HG02678 (cell line): ENCODE measurements around the gene HOXD10.

Experiments used
- ATAC-seq: cut with Tn5 transposase; IDR thresholded peaks from one replicate; pipeline ENCODE4 v1.9.1; 2021; ENCODE audit warnings: mild to moderate bottlenecking, moderate library complexity; ENCODE audit not compliant: unreplicated experiment

HOXD10 gene

DNA sequence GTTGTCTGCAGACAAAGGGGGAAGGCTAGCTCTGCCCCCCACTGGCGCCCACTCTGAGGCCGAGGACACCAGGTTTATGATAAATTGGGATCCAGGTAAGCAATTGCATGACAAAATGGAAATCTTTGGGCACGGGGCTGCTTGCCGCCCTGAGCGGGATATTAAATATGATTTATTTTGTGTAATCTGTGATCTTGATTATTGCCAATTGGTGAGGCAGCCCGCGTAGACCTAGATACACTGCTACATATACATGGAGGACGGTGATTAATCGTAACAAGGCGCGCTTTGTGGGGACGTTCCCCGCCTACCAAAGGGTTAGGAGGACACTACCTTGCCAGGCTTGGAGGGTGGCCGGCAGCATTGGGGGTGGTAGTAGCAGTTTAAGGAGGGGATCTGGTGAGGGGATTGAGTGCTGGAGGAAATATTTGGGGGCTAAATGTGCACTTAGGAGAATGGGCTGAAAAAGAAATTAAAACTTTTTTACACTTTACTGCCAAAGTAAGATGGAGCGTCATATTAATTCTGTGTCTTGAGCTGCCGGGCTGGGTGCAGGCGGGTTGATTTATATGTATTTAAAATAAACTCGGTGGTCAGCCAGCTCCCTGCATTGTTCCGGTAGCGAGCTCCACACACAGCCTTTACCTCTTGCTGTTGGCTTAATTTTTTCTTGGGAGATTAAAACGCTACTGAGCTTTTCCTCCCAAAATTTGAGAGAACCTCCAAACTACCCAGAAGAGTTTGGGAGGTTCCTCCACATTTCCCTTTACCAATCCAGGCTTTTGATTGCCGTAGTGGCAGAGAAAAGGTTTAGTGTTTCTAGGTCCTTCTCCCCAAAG, 44.6 kb downstream of the HOXD10 start:
- ATAC-seq: no peak

- no peak for ATAC-seq
Observed at GRCh38 chr2:176161825-176162626, 45.4 kb downstream of the HOXD10 start.

DNA sequence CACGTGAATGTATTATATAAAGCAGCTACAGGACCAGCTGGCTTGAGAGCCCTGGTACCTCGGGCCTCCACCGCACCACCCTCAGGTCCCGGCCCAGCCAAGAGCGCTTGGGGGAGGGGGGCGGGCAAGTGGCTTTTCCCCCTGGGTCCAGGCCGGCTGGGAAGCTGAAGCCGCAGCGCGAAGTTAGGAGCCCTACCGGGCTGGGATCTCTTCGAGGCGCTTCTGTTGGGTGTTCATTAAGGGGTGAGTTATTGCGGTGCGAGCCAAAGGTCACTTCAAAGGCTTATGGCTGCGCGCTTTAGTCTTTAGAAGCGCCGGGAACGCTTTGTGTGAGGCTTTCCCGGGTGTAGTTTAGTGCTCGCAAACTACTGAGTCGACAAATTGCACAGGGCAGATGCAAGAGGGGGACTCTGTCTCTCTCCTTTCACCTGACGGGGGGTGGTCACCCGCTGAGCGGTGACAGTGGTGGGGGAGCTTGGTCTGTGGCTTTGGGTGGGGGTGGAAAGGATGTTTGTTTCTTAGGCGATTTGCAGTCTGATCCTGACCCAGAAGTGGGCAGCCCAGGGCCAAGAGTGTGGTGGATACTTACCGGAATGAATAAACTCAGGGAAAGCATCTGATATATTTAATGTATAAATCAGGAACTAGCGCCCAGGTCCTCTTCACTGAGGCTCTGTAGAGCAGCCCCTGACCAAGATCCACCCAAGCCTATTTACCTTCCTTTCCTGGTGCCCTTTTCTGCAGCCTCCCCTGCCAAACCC, 46.5 kb downstream of the HOXD10 start:
- no peak for ATAC-seq

GRCh38 chr2:176163672-176164056, 47.1 kb downstream of the HOXD10 start:
- no peak for ATAC-seq

DNA sequence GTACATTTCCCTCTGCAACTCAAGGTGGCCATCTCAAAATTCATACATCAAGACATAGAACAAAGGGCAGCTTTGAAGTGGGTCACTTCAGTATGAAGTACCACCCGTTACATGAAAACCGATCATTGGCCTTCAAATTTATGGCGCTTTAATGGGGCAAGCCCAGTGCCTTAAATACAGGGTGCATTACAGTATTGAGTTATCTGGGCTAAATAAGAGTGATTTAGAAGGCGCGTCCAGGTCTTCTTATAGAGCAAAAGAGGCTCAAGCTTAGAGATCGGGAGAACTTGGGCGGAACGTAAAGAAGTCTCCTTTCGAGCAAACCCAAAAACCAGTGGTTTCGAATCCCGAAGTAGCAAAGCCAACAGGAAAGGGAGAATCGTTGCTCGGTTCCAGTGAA, 47.6 kb downstream of the HOXD10 start:
- ATAC-seq: no peak

DNA sequence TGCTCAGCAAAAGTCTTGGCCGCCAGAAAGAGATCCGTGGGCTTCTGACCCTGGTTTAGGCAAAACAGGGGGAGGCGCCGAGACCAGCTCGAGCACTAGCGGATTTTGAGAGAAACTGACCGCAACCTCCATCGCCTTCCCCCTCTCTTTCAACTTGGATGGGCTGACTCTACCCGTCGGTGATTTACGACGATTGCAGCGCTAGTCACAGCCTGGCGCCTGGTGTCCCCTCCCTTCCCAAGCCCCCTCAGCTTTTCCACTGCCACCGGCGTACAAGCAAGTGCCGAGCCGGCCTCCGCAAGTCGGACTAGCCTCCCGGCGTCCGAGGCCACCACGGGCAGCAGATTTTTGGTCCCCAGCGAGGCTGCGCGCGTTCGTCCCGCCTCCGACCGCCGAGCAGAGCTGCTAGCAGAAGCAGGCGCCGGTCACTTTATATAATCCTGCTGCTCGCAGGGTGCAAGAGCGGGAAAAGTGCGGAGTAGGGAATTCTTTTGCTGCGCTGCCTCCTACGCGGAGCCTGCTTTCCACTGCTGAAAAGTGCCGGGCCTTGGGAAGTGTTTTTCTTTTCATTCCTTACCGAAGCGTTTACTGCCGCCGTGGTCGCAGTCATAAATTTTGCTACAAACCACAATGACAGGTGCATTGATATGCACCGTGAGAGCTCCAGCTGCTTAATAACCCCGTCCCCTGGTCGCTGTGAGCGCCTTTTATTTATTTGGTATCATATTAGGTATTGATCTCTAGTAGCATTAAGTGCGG, 48.2 kb downstream of the HOXD10 start:
- no peak for ATAC-seq

DNA sequence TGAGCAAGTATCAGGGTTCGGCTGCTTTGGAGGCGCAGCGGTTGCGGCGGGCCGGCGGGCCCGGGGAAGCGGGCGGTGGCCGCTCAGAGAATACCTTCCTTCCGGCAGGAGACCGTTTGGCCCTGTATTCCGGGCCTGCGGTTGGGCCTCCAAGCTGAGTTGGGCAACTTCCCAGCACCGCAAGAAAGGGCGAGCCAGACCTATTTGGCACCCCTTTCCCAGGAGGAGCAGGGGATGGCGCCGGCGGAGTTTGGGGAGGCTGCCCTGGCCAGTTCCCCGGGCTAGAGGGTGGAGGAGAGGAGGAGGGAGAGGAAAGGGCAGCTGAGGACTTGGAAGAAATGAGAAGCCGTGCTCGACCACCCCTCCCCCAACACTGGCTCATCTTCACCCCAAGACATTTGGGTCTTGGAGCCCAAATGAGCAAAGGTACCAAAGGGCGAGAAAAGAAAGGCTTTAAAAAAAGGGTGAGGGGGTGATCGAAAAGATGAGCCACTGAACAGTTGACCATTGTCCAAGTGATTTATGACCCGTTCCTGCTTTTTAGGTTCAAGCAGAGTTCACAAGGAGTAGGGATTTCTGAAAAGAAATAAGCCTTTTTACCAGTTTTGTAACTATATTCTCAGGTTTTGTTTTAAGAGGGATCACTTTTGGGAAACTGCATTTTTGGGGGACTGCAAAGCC, 48.9 kb downstream of the HOXD10 start:
- ATAC-seq: no peak

GRCh38 chr2:176166272-176166671, 49.7 kb downstream of the HOXD10 start:
- ATAC-seq: no peak

DNA sequence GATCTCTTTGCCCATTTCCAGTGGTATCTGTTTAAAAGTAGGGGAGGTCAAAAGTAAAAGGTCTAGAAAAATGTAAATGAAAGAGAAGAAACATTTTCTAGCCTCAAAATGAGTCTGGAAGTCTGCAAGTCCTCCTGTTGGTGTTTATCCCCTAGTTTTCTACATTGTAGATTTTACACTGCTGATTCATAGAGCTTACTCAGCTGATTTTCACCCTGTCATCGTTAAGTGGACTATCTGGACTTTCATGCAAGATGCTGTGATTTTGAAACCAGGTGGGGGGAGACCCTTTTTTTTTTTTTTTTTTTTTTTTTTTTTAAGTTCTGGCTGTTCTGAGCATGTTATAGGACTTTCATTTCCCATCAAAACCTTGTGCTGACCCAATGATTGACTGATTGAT, 50.8 kb downstream of the HOXD10 start:
- ATAC-seq: no peak

GRCh38 chr2:176169181-176169580, 52.6 kb downstream of the HOXD10 start:
- ATAC-seq: no peak
